GM04503 (cell line): ENCODE results near the gene OPALIN.

Source experiments
- DNase-seq: peaks from one replicate; pipeline ENCODE4 v3.0.0-alpha.2; 2012; ENCODE audit warnings: low read depth

Gene OPALIN

DNA sequence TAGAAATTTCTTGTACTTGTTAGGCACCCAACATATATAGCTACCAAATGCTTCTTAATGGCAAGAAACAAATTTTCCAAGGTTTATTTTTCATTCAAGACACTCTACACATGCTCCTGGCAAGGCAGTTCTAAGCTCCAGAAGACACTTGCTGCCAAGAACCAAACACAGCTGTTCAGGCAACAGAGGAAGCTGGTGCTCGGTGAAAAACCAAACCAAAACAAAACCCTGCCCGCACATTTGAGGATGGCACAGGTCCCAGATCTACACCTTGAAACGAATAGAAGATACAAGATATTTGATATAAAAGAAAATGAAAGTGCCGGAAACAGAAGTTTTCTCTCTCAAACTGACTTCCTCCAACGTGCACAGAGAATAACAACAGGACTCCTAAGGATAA lies 59.4 kb downstream of the OPALIN start:
- DNase-seq: no peak

DNA sequence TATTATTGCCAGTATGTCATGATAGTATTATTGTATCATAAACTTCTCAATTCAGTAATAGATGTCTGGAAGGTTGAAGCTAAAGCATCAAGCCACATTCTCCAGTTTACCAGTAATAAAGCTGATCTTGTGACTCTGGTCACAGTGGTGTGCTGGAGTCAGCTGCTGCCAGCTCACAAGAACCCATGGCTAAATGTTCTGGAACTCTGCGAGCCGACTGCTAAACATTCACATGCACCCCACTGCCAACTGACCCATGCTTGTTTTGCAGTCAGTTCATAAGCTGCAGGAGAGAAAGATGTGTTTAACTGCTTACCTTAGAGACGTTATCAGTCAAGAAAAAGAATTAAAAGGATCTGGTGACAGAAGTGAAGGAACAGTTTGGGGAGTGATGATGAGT lies 60.4 kb downstream of the OPALIN start:
- no peak for DNase-seq

DNA sequence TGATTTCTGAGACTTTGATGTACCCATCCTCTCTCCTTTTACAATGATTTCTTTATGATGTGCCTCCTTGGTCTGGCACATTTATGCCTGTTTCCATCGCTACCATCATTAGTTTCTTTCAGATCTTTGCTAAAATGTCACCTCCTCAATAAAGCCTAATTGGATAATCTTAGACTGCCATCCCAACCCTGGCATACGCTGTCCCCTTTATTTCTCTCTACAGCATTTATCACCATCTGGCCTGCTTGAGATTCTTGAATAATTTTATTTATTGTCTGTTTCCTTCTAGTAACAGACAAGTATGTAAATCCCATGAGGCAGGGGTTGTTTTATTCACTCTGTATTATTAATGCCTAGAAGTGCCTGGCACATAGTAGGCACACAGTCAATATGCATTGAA lies 61.3 kb downstream of the OPALIN start:
- no peak for DNase-seq

DNA sequence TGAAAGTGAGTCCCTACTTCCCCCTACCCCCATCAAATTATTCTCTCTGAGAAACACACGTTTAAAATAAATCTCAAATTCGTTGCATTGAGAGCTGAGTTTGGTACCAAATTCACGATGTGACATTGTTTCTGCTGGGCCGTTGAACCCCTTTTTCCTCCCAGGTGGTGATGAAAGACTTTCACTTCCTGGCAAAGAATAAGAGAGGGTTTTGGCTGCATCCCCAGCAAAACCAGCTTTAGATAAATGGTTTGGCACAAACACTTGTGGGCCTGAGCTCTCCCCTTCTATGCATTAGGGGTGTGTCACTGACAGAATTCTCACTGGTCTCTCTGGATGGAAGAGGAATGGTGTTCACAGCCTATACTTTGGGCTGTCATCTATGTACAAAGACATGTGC lies 63.3 kb downstream of the OPALIN start:
- DNase-seq: no peak
